LNCAP (cell line): ENCODE data around the gene SCARF2.

Source experiments
- CTCF ChIP-seq: fragments of 450-650 bp; IDR thresholded peaks from 2 replicates; pipeline ENCODE4 v1.5.1; 2017; ENCODE audit warnings: mild to moderate bottlenecking

Gene SCARF2

GRCh38 chr22:20471126-20471833 lies 33.7 kb upstream of the SCARF2 start:
- TF ChIP-seq CTCF: no peak

DNA sequence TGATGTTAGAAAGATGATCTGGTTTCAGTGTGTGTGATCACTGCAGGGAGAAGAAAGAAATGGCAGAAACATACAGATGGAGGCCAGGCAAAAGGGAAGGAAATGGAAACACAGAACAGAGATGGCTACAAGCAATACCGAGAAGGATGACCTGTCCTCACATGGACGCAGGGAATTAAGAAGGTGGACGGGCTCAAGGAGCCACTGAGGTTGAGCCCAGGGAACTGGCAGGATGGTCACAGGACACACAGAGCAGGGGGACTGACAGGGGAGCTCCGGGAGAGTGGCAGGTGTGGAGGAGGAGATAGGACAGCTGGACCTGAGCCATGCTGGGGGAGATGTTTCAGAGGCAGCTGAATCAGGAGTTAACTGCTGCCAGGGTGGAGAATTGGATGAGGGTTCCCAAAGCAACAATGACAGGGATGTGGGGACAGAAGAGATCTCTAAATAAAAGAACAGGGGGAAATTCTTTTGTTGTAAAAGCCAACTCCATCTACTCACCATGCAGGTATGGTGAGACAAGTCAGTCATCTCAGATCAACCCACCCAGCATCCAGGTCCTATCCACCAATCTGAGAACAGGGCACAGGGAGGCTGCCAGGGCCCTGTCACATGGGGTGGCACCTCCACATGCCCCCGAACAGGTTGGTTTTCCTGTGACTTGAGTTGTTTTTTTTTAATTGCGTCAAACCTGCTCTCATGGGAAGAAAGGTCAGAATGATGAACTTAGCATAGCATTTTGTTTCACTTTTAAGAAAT lies 31.7 kb upstream of the SCARF2 start:
- TF ChIP-seq CTCF: no peak

DNA sequence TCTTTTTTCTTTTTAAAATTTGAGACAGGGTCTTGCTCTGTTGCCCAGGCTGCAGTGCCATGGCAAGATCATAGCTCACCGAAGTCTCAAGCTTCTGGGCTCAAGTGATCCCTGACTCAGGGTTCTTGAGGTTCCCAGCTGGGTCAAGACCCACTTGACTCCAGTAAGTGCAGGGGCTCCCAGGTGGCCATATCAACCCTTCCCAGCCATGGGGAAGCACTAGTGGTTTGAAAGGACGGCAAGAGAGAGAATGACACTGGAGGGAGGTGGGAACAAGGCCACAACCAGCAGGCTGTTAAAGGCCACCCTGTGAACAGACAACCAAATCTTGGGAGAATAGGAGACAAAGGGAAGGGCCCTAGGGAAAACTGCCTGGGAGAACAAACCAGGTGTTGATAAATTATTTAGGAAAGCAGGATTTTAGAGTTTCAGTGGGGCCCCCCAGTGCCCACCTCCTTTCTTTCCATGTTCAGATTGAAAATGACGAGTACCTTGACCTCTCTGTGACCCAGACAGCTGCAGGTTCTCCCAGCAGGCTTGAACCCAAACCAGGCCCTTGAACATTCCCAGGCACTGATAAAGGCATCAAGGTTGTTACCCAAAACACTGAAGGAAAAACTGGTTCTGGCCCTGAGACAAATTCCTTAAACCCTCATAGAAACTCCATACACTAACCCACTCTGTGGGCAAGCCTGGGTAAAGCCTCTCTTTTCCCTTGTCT lies 29.2 kb upstream of the SCARF2 start:
- no peak for TF ChIP-seq CTCF

GRCh38 chr22:20465759-20466077 lies 28.1 kb upstream of the SCARF2 start:
- TF ChIP-seq CTCF: no peak

- no peak for TF ChIP-seq CTCF
These were observed 27.5 kb upstream of the SCARF2 start for GRCh38 chr22:20464912-20465758.

- TF ChIP-seq CTCF: no peak
These were observed 26.5 kb upstream of the SCARF2 start for GRCh38 chr22:20464096-20464614.
